Neural progenitor cell (in vitro differentiated cells): ENCODE data around the gene MOBP.

Experiments used
- CTCF ChIP-seq: fragments of 200-600 bp; sonication (generic); IDR thresholded peaks from 2 replicates; pipeline ENCODE4 v1.5.1; 2017; ENCODE audit warnings: antibody characterized with exemption, mild to moderate bottlenecking
- EZH2 ChIP-seq: fragments of 200-600 bp; sonication (generic); IDR thresholded peaks from 2 replicates; pipeline ENCODE4 v1.6.1; 2017; ENCODE audit warnings: antibody characterized with exemption, mild to moderate bottlenecking, moderate library complexity

- TF ChIP-seq CTCF (no peak), EZH2 (no peak)
Measured at GRCh38 chr3:39519103-39519502, 51.6 kb downstream of the MOBP start.
